Endothelial cell (in vitro differentiated cells): ENCODE data around the gene ABCD2. TPM values are rescaled to one million over a fixed set of nuclear protein-coding genes. Genes with fewer than 3 reads are reported as not detected.

Source experiments
- DNase-seq: peaks from one replicate; pipeline ENCODE4 v3.0.0; 2021; ENCODE audit warnings: low spot score
- H3K27ac Mint-ChIP-seq: one replicate; pipeline ENCODE4 v1.8.0; 2021; ENCODE audit warnings: mixed read lengths, inconsistent platforms; ENCODE audit not compliant: unreplicated experiment
- H3K27me3 Mint-ChIP-seq: one replicate; pipeline ENCODE4 v1.8.0; 2021; ENCODE audit warnings: mild to moderate bottlenecking, moderate library complexity, mixed read lengths, inconsistent platforms; ENCODE audit not compliant: unreplicated experiment
- H3K36me3 Mint-ChIP-seq: one replicate; pipeline ENCODE4 v1.8.0; 2021; ENCODE audit warnings: mild to moderate bottlenecking, low read depth, mixed read lengths, inconsistent platforms; ENCODE audit not compliant: unreplicated experiment
- H3K4me1 Mint-ChIP-seq: one replicate; pipeline ENCODE4 v1.8.0; 2021; ENCODE audit warnings: mild to moderate bottlenecking, mixed read lengths, inconsistent platforms; ENCODE audit not compliant: unreplicated experiment
- H3K4me3 Mint-ChIP-seq: one replicate; pipeline ENCODE4 v1.8.0; 2021; ENCODE audit warnings: mild to moderate bottlenecking, mixed read lengths, inconsistent platforms; ENCODE audit not compliant: unreplicated experiment
- H3K9me3 Mint-ChIP-seq: one replicate; pipeline ENCODE4 v1.8.0; 2021; ENCODE audit warnings: mixed read lengths, inconsistent platforms; ENCODE audit not compliant: unreplicated experiment
- total RNA-seq: library from RNA; stranded (reverse); fragmentation: NEBNext Ultra II Directional; extraction: Animal tissue kit (Norgen Biotek cat#: 25700); gene quantifications from one replicate; pipeline ENCODE4 v1.2.1, GENCODE V29; 2021; ENCODE audit not compliant: unreplicated experiment
- TF ChIP-seq, protein P1 (sequence below): fragments of 200-600 bp; sonication (generic); IDR thresholded peaks from one replicate; pipeline ENCODE4 v1.5.0; 2021; ENCODE audit warnings: antibody characterized with exemption; ENCODE audit not compliant: unreplicated experiment

The ABCD2 gene
- total RNA-seq, 1 donor from 2014 or later, result not detected

DNA sequence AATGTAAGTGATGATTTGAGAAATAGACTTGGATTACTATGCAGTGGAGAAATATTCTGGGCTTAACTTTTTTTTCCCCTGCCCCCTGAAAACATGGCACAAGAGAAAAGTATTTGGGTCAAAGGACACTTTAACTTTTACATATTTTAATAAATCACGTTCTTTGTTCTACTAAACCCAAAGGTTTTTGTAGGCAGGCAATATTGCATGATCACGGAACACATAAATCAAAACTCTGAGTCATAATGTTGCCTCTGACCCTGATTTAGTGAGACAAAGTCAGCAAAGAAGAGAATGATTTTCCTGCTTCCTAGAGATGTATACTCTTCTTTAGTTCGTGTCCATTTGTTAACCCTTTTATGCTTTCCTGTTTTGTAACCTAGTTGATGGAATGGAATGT, 38.0 kb downstream of the ABCD2 start:
- no peaks in the 10 kb centered on the region for H3K4me1 Mint-ChIP-seq
- no peak overlapping the region for H3K4me3 Mint-ChIP-seq
- H3K27ac Mint-ChIP-seq, result no peak overlapping the region
- no peaks in the 10 kb centered on the region for H3K27me3 Mint-ChIP-seq
- no peak for DNase-seq
- H3K36me3 Mint-ChIP-seq, result no peaks in the 10 kb centered on the region
- TF ChIP-seq, protein P1, sequence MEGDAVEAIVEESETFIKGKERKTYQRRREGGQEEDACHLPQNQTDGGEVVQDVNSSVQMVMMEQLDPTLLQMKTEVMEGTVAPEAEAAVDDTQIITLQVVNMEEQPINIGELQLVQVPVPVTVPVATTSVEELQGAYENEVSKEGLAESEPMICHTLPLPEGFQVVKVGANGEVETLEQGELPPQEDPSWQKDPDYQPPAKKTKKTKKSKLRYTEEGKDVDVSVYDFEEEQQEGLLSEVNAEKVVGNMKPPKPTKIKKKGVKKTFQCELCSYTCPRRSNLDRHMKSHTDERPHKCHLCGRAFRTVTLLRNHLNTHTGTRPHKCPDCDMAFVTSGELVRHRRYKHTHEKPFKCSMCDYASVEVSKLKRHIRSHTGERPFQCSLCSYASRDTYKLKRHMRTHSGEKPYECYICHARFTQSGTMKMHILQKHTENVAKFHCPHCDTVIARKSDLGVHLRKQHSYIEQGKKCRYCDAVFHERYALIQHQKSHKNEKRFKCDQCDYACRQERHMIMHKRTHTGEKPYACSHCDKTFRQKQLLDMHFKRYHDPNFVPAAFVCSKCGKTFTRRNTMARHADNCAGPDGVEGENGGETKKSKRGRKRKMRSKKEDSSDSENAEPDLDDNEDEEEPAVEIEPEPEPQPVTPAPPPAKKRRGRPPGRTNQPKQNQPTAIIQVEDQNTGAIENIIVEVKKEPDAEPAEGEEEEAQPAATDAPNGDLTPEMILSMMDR, result no peak
- H3K9me3 Mint-ChIP-seq, result no peaks in the 10 kb centered on the region

DNA sequence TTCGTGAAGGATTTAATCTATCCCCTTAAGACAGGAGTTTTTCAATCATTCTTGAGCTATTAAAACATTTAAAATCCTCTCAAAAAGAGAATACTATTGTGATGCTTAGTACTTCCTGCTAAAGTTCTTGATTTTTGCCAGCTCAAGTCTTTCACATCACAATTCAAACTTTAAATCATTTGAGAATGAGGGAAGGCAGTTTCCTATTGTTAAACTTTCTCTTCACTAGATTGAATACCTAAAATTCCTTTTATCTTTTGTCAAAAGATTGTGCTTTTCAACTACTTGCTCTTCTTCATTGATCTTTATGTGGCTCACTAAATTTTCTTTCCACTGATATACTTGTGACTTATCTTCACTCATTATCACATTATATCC, 44.1 kb downstream of the ABCD2 start:
- H3K9me3 Mint-ChIP-seq, result no peaks in the 10 kb centered on the region
- H3K4me1 Mint-ChIP-seq, result no peaks in the 10 kb centered on the region
- no peaks in the 10 kb centered on the region for H3K36me3 Mint-ChIP-seq
- no peak for DNase-seq
- H3K4me3 Mint-ChIP-seq, result no peak overlapping the region
- TF ChIP-seq, protein P1, result no peak
- no peaks in the 10 kb centered on the region for H3K27me3 Mint-ChIP-seq
- no peak overlapping the region for H3K27ac Mint-ChIP-seq

DNA sequence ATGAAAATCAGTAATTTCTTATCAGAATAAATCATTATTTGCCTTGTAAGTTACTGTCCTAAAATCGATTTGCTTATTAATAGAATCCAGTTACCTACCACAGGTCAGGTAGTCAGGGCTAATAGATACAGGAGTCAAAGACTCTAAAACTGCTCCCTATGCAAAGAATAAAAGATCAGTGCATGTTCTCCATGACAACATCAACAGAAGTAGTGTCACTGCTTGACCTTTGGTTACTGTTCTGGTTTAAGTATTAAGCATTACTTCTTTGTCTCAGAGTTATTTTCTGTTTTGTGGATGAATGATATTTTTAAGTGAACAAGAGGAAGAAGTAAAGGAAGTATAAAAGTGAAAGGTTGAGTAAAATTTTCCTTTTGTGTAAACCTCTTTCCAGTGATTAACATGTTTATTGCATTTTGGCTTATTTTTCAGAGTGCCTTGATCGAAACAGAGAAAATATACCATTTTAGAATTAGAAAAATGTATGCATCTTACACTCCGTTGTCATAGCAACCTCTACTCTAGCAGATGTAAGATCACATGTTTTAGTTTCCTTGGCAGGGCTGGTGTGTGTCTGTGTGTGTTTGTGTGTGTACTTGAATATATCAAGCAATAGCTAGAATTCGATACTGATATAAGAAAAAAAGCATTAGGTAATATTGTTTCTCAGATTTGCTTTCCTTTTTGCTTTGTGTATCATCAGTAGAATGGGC, 44.7 kb downstream of the ABCD2 start:
- Mint-ChIP-seq H3K9me3 (no peaks in the 10 kb centered on the region), H3K36me3 (no peaks in the 10 kb centered on the region), H3K27ac (peak overlapping the region; percentile 38), H3K4me3 (no peak overlapping the region), H3K4me1 (no peaks in the 10 kb centered on the region), H3K27me3 (no peaks in the 10 kb centered on the region)
- no peak for DNase-seq
- TF ChIP-seq, protein P1, result no peak

DNA sequence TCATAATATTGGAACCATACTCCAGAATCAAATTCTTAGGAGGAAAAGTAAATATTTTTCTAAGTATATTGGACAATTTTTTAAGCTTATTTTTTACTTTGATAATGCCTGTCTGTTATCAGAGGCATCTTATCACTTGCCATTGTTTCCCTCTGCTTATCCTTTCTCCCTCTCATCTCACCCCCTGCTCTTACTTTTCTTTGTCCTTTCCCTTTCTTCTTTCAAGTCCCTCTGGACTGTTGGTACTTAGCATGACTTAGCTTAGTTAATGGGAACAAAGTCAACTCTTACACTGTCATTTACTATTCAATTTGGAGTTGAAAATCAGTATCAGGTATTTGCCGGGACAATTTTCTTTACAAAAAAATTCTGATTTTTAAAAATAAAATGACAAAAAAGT, 45.2 kb downstream of the ABCD2 start:
- TF ChIP-seq, protein P1, result no peak
- Mint-ChIP-seq H3K27me3 (no peaks in the 10 kb centered on the region), H3K9me3 (no peaks in the 10 kb centered on the region), H3K36me3 (no peaks in the 10 kb centered on the region), H3K27ac (no peak overlapping the region), H3K4me3 (no peak overlapping the region), H3K4me1 (no peaks in the 10 kb centered on the region)
- DNase-seq, result no peak

DNA sequence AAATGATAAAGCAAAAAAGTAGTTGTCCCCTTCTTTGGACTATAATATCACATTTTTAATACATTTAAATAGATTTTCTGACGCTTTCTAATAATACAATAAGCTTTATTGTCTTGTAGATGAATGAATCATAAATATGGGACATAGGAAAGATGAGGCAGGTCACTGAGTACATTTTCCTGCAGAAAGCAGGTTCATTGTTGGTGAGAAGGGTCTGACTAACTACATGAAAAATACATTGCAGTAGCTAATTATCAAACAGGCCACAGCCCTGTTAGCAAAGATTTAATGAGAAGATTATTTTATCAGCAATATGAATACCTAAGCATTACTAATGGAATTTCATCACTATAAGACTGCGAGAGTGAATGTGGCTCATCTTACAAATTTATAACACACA, 45.6 kb downstream of the ABCD2 start:
- Mint-ChIP-seq H3K36me3 (no peaks in the 10 kb centered on the region), H3K27ac (no peak overlapping the region), H3K4me1 (no peaks in the 10 kb centered on the region), H3K27me3 (no peaks in the 10 kb centered on the region), H3K4me3 (no peak overlapping the region), H3K9me3 (no peaks in the 10 kb centered on the region)
- no peak for DNase-seq
- TF ChIP-seq, protein P1, result no peak
